ENCODE measurements around the gene POLR2J.
A peak's percentile ranks its signal among the peaks of the same experiment; 100 is the strongest.
"Not testable (repeated sequence)": the region's sequence is repeated elsewhere in the genome, so short reads cannot be mapped to it uniquely, and the experiment has no call there.

POLR2J gene

GRCh38 chr7:102505298-102506185 lies 26.8 kb upstream of the POLR2J start:
- H3K4me3 ChIP-seq (ENCODE audit: low read depth, low read length); POLR2A ChIA-PET; DNase-seq (ENCODE audit: low read depth, low spot score); CTCF ChIA-PET: not testable (repeated sequence)

- CTCF ChIA-PET; H3K4me3 ChIP-seq (ENCODE audit: low read depth, low read length); POLR2A ChIA-PET; DNase-seq (ENCODE audit: low read depth, low spot score): not testable (repeated sequence)
Measured at GRCh38 chr7:102503141-102503540, 24.4 kb upstream of the POLR2J start.

- CTCF ChIA-PET; POLR2A ChIA-PET; DNase-seq (ENCODE audit: low read depth, low spot score); H3K4me3 ChIP-seq (ENCODE audit: low read depth, low read length): not testable (repeated sequence)
Measured at GRCh38 chr7:102498321-102498720, 19.6 kb upstream of the POLR2J start.

- H3K4me3 ChIP-seq (ENCODE audit: low read depth, low read length); POLR2A ChIA-PET; DNase-seq (ENCODE audit: low read depth, low spot score); CTCF ChIA-PET: not testable (repeated sequence)
Measured at GRCh38 chr7:102497308-102497707, 18.6 kb upstream of the POLR2J start.

GRCh38 chr7:102496861-102497260 lies 18.1 kb upstream of the POLR2J start:
- H3K4me3 ChIP-seq (ENCODE audit: low read depth, low read length); DNase-seq (ENCODE audit: low read depth, low spot score); POLR2A ChIA-PET; CTCF ChIA-PET: not testable (repeated sequence)

- POLR2A ChIA-PET; CTCF ChIA-PET; DNase-seq (ENCODE audit: low read depth, low spot score); H3K4me3 ChIP-seq (ENCODE audit: low read depth, low read length): not testable (repeated sequence)
Measured at GRCh38 chr7:102494473-102495149, 15.9 kb upstream of the POLR2J start.

GRCh38 chr7:102494026-102494425 lies 15.3 kb upstream of the POLR2J start:
- CTCF ChIA-PET; H3K4me3 ChIP-seq (ENCODE audit: low read depth, low read length); POLR2A ChIA-PET; DNase-seq (ENCODE audit: low read depth, low spot score): not testable (repeated sequence)

- CTCF ChIA-PET: not testable (repeated sequence)
Measured at GRCh38 chr7:102493220-102493935, 14.7 kb upstream of the POLR2J start.

GRCh38 chr7:102490529-102491075 lies 11.9 kb upstream of the POLR2J start:
- DNase-seq (ENCODE audit: low read depth, low spot score); POLR2A ChIA-PET; H3K4me3 ChIP-seq (ENCODE audit: low read depth, low read length); CTCF ChIA-PET: not testable (repeated sequence)

More at GRCh38 chr7:102493220-102493935, 14.7 kb upstream of the POLR2J start:
- DNase-seq (ENCODE audit: low read depth, low spot score); POLR2A ChIA-PET; H3K4me3 ChIP-seq (ENCODE audit: low read depth, low read length): not testable (repeated sequence)

- H3K4me3 ChIP-seq (ENCODE audit: low read depth, low read length); DNase-seq (ENCODE audit: low read depth, low spot score); CTCF ChIA-PET; POLR2A ChIA-PET: not testable (repeated sequence)
Measured at GRCh38 chr7:102484317-102484716, 5.6 kb upstream of the POLR2J start.

GRCh38 chr7:102481962-102482361 lies 3.2 kb upstream of the POLR2J start:
- H3K4me3 ChIP-seq (ENCODE audit: low read depth, low read length); DNase-seq (ENCODE audit: low read depth, low spot score); POLR2A ChIA-PET; CTCF ChIA-PET: not testable (repeated sequence)

GRCh38 chr7:102479982-102480637 lies 1.4 kb upstream of the POLR2J start:
- DNase-seq (ENCODE audit: low read depth, low spot score); POLR2A ChIA-PET; H3K4me3 ChIP-seq (ENCODE audit: low read depth, low read length): not testable (repeated sequence)
- CTCF ChIA-PET: interaction anchor here (1.2 kb wide), 1 partner anchor 23 kb away, joined by 3 read pairs; no protein-coding TSS in a partner anchor
- TF ChIP-seq CTCF (IDR thresholded peaks at IDR 0.05; ENCODE audit: insufficient read depth, low read length, missing control alignments): peak; percentile 20

GRCh38 chr7:102479209-102479584 lies 475 bp upstream of the POLR2J start:
- H3K4me3 ChIP-seq (ENCODE audit: low read depth, low read length); DNase-seq (ENCODE audit: low read depth, low spot score); POLR2A ChIA-PET; CTCF ChIA-PET: not testable (repeated sequence)

- CTCF ChIA-PET: not testable (repeated sequence)
Measured at GRCh38 chr7:102474736-102475435, 3.8 kb downstream of the POLR2J start.

More at GRCh38 chr7:102474736-102475435, 3.8 kb downstream of the POLR2J start:
- DNase-seq (ENCODE audit: low read depth, low spot score); POLR2A ChIA-PET; H3K4me3 ChIP-seq (ENCODE audit: low read depth, low read length): not testable (repeated sequence)
